ENCODE measurements around the gene SPRY1. TPM values are rescaled to one million over a fixed set of nuclear protein-coding genes. Genes with fewer than 3 reads are reported as not detected.

The SPRY1 gene
- total RNA-seq, 4 donors from 2014 or later, result 168 to 308 (median 256) TPM

DNA sequence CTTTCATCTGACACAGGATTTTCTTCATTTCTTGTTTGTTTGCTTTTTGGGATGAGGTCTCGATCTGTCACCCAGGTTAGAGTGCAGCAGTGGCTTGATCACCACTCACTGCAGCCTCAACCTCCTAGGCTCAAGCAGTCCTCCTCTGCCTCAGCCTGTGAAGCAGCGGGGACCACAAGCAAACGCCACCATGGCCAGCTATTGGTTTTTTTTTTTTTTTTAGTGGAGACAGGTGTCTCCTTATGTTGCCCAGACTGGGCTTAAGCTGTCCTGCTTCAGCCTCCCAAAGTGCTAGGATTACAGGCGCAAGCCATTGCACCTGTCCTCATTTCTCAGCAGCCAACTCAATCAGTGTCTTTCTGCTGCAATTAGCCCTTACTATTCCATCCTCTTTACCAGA lies 10.3 kb downstream of the SPRY1 start:
- no peak for ATAC-seq (ENCODE audit: low FRiP score)

DNA sequence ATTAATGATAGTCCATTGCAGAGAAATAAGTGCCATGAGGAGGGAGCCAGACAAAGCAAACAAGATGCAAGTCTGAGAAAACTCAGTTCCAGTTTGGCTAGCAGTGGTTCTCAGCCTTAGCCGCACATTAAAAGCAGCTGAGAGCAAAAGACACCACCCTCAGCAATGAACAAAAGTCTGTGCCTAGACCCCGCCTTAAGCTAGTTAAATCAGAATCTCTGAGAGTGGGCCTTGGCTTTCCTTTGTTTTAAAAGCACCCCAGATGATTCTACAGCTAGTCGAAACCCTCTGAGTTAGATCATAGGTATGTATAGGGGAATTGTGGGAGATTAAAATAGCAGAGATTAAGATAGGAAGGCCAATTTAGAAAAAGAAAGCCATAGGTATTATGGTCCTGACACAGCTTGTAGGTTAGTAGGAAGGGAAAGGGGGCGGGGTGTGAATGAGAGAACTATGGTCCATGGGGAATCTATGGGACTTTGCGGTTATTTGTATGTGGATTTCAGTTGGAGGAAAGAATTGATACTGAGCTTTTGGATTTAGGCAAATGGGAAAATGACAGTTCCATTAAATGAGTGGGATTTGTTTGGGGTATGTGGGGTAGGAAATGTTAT lies 12.0 kb downstream of the SPRY1 start:
- TF ChIP-seq, protein P1, sequence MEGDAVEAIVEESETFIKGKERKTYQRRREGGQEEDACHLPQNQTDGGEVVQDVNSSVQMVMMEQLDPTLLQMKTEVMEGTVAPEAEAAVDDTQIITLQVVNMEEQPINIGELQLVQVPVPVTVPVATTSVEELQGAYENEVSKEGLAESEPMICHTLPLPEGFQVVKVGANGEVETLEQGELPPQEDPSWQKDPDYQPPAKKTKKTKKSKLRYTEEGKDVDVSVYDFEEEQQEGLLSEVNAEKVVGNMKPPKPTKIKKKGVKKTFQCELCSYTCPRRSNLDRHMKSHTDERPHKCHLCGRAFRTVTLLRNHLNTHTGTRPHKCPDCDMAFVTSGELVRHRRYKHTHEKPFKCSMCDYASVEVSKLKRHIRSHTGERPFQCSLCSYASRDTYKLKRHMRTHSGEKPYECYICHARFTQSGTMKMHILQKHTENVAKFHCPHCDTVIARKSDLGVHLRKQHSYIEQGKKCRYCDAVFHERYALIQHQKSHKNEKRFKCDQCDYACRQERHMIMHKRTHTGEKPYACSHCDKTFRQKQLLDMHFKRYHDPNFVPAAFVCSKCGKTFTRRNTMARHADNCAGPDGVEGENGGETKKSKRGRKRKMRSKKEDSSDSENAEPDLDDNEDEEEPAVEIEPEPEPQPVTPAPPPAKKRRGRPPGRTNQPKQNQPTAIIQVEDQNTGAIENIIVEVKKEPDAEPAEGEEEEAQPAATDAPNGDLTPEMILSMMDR (IDR thresholded peaks at IDR 0.05), result no peak
- DNase-seq (ENCODE audit: low spot score), result no peak
- ATAC-seq (ENCODE audit: low FRiP score), result no peak

More for the DNA sequence above, 10.3 kb downstream of the SPRY1 start:
- TF ChIP-seq, protein P1 (IDR thresholded peaks at IDR 0.05), result no peak
- DNase-seq (ENCODE audit: low spot score), result no peak

DNA sequence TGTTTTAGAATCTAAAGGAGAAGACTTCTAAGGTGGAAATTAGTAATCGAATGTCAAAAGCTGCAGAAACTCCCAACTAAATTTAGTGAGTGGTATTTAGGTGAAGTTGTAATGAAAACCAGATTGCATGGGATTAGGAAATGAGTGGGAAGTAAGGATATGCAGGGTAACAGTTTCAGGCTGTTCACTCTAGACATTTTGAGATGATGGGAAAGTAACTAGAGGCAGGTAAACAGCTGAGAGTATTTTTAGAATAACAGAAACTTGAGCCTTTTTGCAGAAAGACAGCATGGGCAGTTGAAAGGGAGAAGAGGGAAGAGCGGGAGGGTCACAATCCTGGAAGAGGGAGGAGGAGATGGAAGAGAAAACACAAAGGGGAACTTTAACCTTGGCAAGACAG lies 12.7 kb downstream of the SPRY1 start:
- DNase-seq (ENCODE audit: low spot score) (no peak), ATAC-seq (ENCODE audit: low FRiP score) (no peak)
- TF ChIP-seq, protein P1 (IDR thresholded peaks at IDR 0.05), result no peak

DNA sequence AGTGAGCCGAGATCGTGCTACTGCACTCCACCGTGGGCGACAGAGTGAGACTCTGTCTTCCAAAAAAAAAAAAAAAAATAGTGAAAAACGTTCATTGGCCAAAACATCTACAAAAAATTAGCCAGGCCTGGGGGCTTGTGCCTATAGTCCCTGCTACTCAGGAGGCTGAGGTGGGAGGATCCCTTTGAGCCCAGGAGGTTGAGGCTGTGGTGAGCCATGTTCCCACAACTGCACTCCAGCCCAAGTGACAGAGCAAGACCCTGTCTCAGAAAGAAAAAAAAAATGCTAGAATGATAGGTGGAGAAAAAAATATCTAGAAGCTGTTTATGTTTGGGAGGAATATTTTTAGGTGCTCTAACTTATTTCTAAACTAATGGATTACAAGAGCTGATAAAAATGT lies 14.9 kb downstream of the SPRY1 start:
- TF ChIP-seq, protein P1 (IDR thresholded peaks at IDR 0.05), result no peak
- ATAC-seq (ENCODE audit: low FRiP score) (no peak), DNase-seq (ENCODE audit: low spot score) (no peak)

DNA sequence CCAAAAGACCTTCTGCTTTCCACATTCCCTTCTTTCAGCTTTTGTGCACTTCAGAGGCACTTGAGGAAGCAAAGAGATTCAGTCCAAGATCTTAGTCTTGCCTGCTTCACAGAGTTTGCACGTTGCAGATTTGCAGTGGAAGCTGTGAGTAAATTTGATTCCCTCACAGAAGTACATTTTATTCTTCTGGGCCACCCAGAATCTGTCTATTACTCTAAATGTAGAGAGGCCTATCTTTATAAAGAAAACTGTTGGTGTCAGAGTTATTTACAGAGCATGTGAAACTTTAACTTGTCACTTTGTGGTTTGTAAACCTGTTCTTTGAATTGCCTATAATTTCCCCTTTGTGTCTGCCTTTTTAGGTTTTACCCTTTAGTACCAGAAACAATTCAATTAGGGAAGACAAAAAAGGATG lies 15.5 kb downstream of the SPRY1 start:
- ATAC-seq (ENCODE audit: low FRiP score) (no peak), DNase-seq (ENCODE audit: low spot score) (no peak)
- TF ChIP-seq, protein P1 (IDR thresholded peaks at IDR 0.05), result no peak

DNA sequence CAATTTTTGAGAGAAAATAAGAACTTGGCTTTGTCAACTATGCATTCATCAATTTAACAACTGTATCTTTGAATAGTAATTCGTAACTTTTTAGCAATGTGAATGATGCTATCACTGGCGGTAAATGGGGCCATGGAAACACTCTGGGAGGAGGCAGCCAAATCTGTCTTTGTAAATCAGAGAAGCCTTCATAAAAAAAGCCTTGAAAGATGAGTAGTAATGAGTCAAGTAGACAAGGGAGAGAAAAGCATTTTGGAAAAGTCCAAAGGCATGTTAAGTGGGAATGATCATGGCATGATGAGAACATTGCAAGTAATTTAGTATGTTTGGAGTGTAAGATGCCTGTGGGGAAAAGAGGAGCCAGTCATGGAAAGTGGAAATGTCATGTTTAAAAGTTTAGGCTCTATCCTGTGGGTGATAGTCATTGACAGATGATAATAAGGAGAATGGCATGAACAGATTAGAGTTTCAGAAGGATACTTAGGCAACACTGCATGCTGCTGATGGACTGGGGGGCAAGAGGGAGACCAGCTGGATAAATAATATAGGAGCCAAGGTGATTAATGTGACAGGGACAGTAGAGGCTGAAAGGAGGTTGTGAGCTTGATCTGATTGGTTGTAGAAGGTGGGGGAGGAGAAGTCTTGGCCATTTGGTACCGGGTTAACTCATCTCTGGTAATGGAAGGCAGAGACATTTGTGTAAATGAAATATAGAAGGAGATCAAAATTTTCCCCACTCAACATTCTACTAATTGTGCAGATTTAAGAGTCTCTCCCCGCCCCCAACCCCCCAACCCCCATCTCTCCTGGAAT lies 16.3 kb downstream of the SPRY1 start:
- TF ChIP-seq, protein P1 (IDR thresholded peaks at IDR 0.05), result no peak
- no peak for DNase-seq (ENCODE audit: low spot score)
- ATAC-seq (ENCODE audit: low FRiP score), result peak; percentile 50

DNA sequence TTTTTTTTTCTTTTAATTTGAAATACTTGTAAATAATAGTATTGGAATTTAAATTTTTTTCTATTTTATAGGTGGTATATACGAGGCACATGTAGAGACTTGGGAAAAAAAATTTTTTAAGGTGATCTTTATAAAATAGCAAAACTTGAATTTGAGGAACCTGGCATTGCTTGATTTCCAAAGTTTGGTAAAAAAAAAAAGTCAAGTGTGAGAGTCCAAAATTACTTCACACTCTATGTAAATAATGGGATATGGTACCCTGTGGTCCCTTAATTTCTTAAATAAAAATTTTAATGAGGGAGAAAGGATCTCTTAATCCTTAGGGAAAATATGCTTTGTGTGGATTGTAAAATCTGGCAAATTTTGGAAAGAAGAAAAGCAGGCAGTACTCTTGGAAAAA lies 19.0 kb downstream of the SPRY1 start:
- TF ChIP-seq, protein P1 (IDR thresholded peaks at IDR 0.05), result no peak
- ATAC-seq (ENCODE audit: low FRiP score) (no peak), DNase-seq (ENCODE audit: low spot score) (no peak)
